NT2/D1 (cell line): ENCODE data around the gene SPTLC2.

Experiments
- SUZ12 ChIP-seq: IDR thresholded peaks from 2 replicates; pipeline ENCODE4 v1.6.1; 2011; ENCODE audit not compliant: insufficient read length, insufficient read depth; ENCODE audit errors: extremely low read depth
- YY1 ChIP-seq: IDR thresholded peaks from 2 replicates; pipeline ENCODE4 v1.6.1; 2011; ENCODE audit not compliant: insufficient read length, insufficient read depth
- ZNF274 ChIP-seq: IDR thresholded peaks from 2 replicates; pipeline ENCODE4 v1.6.1; 2011; ENCODE audit warnings: mild to moderate bottlenecking, low read depth, low read length

DNA sequence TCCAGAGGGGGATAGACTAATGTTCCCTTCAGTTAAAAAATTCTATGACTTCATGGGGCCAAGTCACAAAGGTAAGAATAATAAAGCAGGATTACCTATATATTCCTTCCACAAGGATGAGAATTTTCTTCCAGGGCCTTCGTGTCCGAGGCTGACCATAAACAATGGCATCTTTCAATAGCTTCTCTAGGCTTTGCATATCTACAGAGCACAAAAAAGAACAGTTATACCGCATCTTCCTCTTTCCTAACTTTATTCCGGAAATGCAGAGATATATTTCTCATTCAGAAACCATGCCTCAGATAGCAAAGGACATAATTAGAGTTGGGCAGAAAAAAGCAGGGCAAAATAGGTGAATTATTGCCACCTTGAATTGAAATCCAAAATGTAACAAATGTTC, 59.5 kb downstream of the SPTLC2 start:
- no peak for TF ChIP-seq ZNF274
- no peak for TF ChIP-seq YY1
- no peak for TF ChIP-seq SUZ12
